K562 (cell line): ENCODE data around the gene NCOA6. TPM values are rescaled to one million over a fixed set of nuclear protein-coding genes. Genes with fewer than 3 reads are reported as not detected.
A peak's percentile ranks its signal among the peaks of the same experiment; 100 is the strongest.

Source experiments
- CCNT2 ChIP-seq: IDR thresholded peaks from 2 replicates; pipeline ENCODE4 v1.6.1; 2011; ENCODE audit warnings: borderline replicate concordance, low read depth, mild to moderate bottlenecking, moderate library complexity, mixed read lengths, low read length; ENCODE audit not compliant: insufficient read length; ENCODE audit errors: extremely low read depth
- CHD2 ChIP-seq: IDR thresholded peaks from 2 replicates; pipeline ENCODE4 v1.6.1; 2011; ENCODE audit warnings: low read depth, low read length
- LARP7 ChIP-seq: fragments of 450-650 bp; IDR thresholded peaks from 2 replicates; pipeline ENCODE4 v1.6.1; 2016
- MBD2 ChIP-seq: sonication (generic); IDR thresholded peaks from 2 replicates; pipeline ENCODE4 v1.6.1; 2016; ENCODE audit warnings: low read depth, borderline replicate concordance
- MIER1 ChIP-seq: fragments of 450-650 bp; IDR thresholded peaks from 2 replicates; pipeline ENCODE4 v1.6.1; 2016; ENCODE audit warnings: antibody characterized with exemption, mild to moderate bottlenecking, low read depth
- POLR2B ChIP-seq: fragments of 450-650 bp; IDR thresholded peaks from 2 replicates; pipeline ENCODE4 v1.6.1; 2018; ENCODE audit warnings: low read depth; ENCODE audit not compliant: partially characterized antibody
- POLR3G ChIP-seq: IDR thresholded peaks from 2 replicates; pipeline ENCODE4 v1.6.1; 2011; ENCODE audit not compliant: insufficient read length, insufficient replicate concordance; ENCODE audit errors: extremely low read depth
- TSC22D4 ChIP-seq: fragments of 450-650 bp; IDR thresholded peaks from 2 replicates; pipeline ENCODE4 v1.6.1; 2016; ENCODE audit warnings: missing genetic modification characterization, missing biosample characterization, control low read depth
- XRCC4 ChIP-seq: IDR thresholded peaks from one replicate; pipeline ENCODE4 v1.6.1; 2011; ENCODE audit not compliant: insufficient read depth, insufficient read length; ENCODE audit errors: extremely low read depth
- ZNF778 ChIP-seq: fragments of 450-650 bp; formaldehyde crosslinking; IDR thresholded peaks from 2 replicates; pipeline ENCODE4 v1.4.0; 2020; ENCODE audit warnings: mild to moderate bottlenecking, moderate library complexity
- polyA plus RNA-seq, 8 experiments: library from polyadenylated mRNA; depleted of rRNA in 4 of 8; stranded (reverse) in 5 of 8; unstranded in 3 of 8; fragments of >200 nt; fragmentation: Nextera tagmentation in 2 of 8; fragmentation: Illumina TruSeq in 1 of 8; extraction: Ambion mirVana in 2 of 8; extraction: Trizol in 1 of 8; gene quantifications; 2 replicates each; pipeline versions ENCODE4 v1.2.1 to v1.2.3, GENCODE V29; 2011 to 2014; ENCODE audit warnings: inconsistent platforms in 1 of 8, missing spikeins in 1 of 8
- total RNA-seq, 7 experiments: library from RNA; depleted of rRNA in 6 of 7; stranded (reverse); fragments of >200 nt in 6 of 7; fragmentation: Illumina TruSeq in 2 of 7; extraction: Trizol in 2 of 7; gene quantifications; 2 replicates each; pipeline versions ENCODE4 v1.2.1 to v1.2.3, GENCODE V29; 2011 to 2021; ENCODE audit warnings: low replicate concordance in 1 of 7
- TF ChIP-seq, protein P1 (sequence below), 2 experiments: fragments of 450-650 bp in 1 of 2; sonication (generic) in 1 of 2; formaldehyde crosslinking in 1 of 2; IDR thresholded peaks in 1 of 2; conservative IDR thresholded peaks in 1 of 2; 2 replicates each; pipeline versions ENCODE4 v1.6.1 to v1.8.1; 2016 to 2023; ENCODE audit warnings: mild to moderate bottlenecking in 2 of 2, moderate library complexity in 2 of 2, inconsistent platforms in 1 of 2, missing genetic modification reagents in 1 of 2
- TF ChIP-seq, protein P2 (sequence below): sonication (generic); formaldehyde crosslinking; IDR thresholded peaks from 2 replicates; pipeline ENCODE4 v1.8.1; 2023; ENCODE audit warnings: mild to moderate bottlenecking, missing genetic modification reagents
- TF ChIP-seq, protein P3 (sequence below): fragments of 250-450 bp; sonication (Bioruptor Pico); IDR thresholded peaks from 2 replicates; pipeline ENCODE4 v1.8.0; 2022; ENCODE audit warnings: inconsistent platforms
- TF ChIP-seq, protein P4 (sequence below): fragments of 450-650 bp; formaldehyde crosslinking; IDR thresholded peaks from 2 replicates; pipeline ENCODE4 v1.4.0; 2022; ENCODE audit warnings: missing genetic modification characterization
- TF ChIP-seq, protein P5 (sequence below): fragments of 450-650 bp; IDR thresholded peaks from 2 replicates; pipeline ENCODE4 v1.7.0; 2016; ENCODE audit warnings: borderline replicate concordance
- TF ChIP-seq, protein P6 (sequence below), 3 experiments: fragments of 200-800 bp in 1 of 3; sonication (Bioruptor generic) in 1 of 3; sonication (generic) in 1 of 3; formaldehyde crosslinking in 1 of 3; IDR thresholded peaks; 2 replicates each; pipeline versions ENCODE4 v1.6.1 to v1.8.0; 2016 to 2022; ENCODE audit warnings: mild to moderate bottlenecking in 2 of 3, missing compliant biosample characterization in 2 of 3, missing genetic modification characterization in 2 of 3, missing genetic modification reagents in 1 of 3

Gene NCOA6
- total and polyA plus RNA-seq, 9 of the 15 experiments (the other 6 are each of a cell fraction or from before 2014, with no cell fraction given) = 6.1 to 25.0 (median 9.5) TPM

DNA sequence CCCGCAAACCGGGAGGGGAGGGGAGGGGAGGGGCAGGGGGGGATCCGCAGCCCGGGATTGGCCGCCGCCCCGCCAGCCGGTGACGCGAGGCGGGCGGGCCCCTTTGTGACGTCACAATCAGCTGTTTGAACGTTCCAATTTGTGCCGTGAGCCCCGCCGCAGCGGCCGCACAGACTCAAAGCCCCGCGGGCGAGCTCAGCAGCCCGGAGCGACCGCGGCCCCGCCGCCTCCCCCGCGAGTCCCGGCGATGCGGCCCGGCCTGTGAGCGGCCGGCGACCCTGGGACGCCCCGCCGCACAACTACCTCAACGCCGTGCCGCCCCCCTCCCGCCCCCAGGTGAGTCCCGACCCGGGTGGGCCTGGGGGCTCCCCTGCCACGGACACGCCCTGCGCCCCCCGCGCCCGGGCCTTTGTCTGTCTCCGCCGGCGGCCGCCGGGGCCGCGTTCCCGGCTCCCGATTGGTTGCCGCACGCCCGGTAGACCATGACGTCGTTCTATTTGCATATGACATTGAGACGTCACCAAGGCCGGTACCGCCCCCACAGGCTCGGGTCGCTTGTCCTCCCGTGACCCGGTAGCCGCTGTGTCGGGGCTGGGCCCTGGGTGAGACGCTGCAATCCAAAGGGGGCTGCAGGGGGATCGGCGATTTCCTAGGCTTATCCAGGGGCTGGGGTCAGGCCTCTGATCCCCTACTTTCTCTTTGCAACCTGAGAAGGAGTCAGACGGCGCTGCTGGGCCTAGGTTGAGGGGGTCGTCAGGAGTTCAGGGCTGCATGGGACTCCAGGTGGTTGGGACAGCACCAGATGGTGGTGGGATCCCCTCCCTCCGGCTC lies 121.1 kb downstream of the NCOA6 start, which contains the start of gene TP53INP2 (continued):
- TF ChIP-seq ZNF778 (CRISPR knock-in tag) (no peak), POLR3G (no peak), TSC22D4 (tag) (no peak), LARP7 (no peak), MBD2 (no peak), XRCC4 (no peak), POLR2B (no peak), CCNT2 (peak; percentile 60), MIER1 (no peak), CHD2 (no peak)
- TF ChIP-seq, protein P1, sequence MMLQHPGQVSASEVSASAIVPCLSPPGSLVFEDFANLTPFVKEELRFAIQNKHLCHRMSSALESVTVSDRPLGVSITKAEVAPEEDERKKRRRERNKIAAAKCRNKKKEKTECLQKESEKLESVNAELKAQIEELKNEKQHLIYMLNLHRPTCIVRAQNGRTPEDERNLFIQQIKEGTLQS (IDR thresholded peaks at IDR 0.05) = peak; percentile 57
- TF ChIP-seq, protein P1 (CRISPR knock-in tag; conservative IDR thresholded peaks at IDR 0.05) = no peak
- TF ChIP-seq, protein P2, sequence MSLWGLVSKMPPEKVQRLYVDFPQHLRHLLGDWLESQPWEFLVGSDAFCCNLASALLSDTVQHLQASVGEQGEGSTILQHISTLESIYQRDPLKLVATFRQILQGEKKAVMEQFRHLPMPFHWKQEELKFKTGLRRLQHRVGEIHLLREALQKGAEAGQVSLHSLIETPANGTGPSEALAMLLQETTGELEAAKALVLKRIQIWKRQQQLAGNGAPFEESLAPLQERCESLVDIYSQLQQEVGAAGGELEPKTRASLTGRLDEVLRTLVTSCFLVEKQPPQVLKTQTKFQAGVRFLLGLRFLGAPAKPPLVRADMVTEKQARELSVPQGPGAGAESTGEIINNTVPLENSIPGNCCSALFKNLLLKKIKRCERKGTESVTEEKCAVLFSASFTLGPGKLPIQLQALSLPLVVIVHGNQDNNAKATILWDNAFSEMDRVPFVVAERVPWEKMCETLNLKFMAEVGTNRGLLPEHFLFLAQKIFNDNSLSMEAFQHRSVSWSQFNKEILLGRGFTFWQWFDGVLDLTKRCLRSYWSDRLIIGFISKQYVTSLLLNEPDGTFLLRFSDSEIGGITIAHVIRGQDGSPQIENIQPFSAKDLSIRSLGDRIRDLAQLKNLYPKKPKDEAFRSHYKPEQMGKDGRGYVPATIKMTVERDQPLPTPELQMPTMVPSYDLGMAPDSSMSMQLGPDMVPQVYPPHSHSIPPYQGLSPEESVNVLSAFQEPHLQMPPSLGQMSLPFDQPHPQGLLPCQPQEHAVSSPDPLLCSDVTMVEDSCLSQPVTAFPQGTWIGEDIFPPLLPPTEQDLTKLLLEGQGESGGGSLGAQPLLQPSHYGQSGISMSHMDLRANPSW (CRISPR knock-in tag) = 0 out of 2 replicates have a peak, but pooled peaks have one; percentile 53
- TF ChIP-seq, protein P3, sequence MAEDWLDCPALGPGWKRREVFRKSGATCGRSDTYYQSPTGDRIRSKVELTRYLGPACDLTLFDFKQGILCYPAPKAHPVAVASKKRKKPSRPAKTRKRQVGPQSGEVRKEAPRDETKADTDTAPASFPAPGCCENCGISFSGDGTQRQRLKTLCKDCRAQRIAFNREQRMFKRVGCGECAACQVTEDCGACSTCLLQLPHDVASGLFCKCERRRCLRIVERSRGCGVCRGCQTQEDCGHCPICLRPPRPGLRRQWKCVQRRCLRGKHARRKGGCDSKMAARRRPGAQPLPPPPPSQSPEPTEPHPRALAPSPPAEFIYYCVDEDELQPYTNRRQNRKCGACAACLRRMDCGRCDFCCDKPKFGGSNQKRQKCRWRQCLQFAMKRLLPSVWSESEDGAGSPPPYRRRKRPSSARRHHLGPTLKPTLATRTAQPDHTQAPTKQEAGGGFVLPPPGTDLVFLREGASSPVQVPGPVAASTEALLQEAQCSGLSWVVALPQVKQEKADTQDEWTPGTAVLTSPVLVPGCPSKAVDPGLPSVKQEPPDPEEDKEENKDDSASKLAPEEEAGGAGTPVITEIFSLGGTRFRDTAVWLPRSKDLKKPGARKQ (CRISPR knock-in tag) = no peak
- TF ChIP-seq, protein P4, sequence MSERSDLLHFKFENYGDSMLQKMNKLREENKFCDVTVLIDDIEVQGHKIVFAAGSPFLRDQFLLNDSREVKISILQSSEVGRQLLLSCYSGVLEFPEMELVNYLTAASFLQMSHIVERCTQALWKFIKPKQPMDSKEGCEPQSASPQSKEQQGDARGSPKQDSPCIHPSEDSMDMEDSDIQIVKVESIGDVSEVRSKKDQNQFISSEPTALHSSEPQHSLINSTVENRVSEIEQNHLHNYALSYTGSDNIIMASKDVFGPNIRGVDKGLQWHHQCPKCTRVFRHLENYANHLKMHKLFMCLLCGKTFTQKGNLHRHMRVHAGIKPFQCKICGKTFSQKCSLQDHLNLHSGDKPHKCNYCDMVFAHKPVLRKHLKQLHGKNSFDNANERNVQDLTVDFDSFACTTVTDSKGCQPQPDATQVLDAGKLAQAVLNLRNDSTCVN (CRISPR knock-in tag) = no peak
- TF ChIP-seq, protein P5, sequence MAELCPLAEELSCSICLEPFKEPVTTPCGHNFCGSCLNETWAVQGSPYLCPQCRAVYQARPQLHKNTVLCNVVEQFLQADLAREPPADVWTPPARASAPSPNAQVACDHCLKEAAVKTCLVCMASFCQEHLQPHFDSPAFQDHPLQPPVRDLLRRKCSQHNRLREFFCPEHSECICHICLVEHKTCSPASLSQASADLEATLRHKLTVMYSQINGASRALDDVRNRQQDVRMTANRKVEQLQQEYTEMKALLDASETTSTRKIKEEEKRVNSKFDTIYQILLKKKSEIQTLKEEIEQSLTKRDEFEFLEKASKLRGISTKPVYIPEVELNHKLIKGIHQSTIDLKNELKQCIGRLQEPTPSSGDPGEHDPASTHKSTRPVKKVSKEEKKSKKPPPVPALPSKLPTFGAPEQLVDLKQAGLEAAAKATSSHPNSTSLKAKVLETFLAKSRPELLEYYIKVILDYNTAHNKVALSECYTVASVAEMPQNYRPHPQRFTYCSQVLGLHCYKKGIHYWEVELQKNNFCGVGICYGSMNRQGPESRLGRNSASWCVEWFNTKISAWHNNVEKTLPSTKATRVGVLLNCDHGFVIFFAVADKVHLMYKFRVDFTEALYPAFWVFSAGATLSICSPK = no peak
- TF ChIP-seq, protein P6, sequence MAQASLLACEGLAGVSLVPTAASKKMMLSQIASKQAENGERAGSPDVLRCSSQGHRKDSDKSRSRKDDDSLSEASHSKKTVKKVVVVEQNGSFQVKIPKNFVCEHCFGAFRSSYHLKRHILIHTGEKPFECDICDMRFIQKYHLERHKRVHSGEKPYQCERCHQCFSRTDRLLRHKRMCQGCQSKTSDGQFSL (CRISPR knock-in tag; IDR thresholded peaks at IDR 0.05) = no peak
- TF ChIP-seq, protein P6 (tag; IDR thresholded peaks at IDR 0.05) = 0 out of 4 replicates have a peak, but pooled peaks of 1 of the 2 experiments have one; percentile 60
